NCI-H128 (cell line): Measurements from ENCODE around the gene SPECC1L.

Source experiments
- DNase-seq: peaks from one replicate; lab custom pipeline; 2025; ENCODE audit not compliant: unreplicated experiment; lab: John Stamatoyannopoulos, UW

Gene SPECC1L

DNA sequence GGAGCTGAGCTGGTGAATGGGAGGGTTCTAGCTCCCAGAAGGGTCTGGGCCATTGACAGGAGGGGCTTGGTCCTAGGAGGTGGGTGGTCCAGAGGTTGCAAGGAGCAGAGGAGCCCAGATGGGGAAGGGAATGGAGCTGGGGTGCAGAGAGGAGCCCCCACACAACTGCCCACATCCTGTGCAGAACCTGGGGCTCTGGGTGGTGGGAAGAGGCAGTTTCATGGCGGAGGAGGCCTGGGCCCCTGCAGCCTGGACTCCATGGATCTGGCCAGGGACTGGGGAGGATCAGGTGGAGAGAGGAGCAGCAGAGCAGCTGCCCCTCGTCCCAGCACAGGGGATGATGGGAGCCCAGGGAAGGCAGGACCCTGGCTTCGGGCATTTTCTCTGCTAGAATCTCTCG is 155.8 kb downstream of the SPECC1L start:
- DNase-seq, result no peak

GRCh38 chr22:24426851-24427499 is 156.3 kb downstream of the SPECC1L start:
- DNase-seq, result no peak

DNA sequence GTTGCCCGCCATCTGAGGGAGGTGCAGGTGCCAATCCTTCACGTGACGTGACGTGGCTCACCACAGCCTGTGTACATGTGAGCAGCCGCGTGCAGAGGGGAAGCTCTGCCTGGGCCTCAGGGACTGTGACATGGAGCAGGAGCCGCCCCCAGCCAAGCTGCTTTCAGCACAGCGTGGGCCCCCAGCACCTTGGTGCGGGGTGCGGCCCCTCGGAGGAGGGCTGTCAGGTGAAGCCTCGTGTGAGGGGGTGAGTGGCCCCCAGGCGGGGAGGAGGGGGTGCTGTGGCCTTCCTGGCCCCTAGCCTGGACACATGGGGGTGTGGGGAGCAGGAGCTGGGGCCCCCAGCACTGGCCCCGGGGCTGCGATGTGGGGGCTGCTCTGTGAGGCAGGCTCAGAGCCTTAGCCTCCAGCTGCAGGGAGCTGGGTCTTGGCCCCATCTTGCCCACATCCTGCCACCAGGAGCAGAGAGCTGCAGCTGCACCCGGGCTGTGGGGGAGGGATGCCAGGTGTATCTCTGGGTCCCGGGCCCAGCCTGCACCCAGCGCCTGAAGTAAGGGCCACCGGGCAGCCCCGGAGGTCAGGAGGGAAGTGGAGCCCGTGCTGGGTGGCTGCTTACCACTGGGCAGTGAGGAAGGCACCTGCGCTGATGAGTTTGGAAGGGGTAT is 157.0 kb downstream of the SPECC1L start, which contains the start of gene ADORA2A:
Gene ADORA2A, plus strand, starts transcription at position 100 of the 665 bp plus-strand sequence. CDS start 5,806 bp downstream, outside the sequence.
- DNase-seq, result no peak

DNA sequence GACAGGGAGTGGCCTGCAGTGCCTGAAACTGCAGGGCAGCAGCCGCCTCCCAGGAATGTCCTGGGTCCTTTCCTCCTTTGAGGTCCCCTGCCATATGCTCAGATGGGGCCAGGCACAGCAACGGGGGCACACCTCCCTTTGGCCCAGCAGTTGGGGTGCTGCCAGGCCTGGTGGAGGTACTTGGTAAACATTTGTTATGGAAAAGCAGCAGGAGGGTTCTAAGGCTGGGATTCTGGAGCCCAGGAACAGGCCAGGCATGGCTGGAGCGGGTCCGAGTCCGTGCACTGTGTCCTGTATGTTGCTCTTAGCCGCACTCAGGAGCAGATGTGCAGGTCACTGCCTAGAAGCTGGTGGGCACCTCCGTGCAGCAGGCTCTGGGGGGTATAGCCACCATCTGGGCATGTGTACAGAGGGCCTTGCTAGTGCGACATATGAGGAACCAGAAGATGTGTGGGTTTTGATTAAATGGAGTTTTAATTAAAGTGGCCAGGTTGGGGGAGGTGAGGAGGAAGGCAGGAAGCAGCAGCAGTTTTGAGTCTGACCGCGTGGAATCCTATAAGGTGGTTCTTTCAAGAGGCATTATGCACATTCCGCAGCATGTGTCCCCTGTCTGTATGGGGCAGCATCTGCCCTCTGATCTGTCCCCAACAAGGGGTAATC is 158.2 kb downstream of the SPECC1L start:
- no peak for DNase-seq

- DNase-seq, result no peak
Observed at GRCh38 chr22:24429411-24430365, 159.1 kb downstream of the SPECC1L start.

DNA sequence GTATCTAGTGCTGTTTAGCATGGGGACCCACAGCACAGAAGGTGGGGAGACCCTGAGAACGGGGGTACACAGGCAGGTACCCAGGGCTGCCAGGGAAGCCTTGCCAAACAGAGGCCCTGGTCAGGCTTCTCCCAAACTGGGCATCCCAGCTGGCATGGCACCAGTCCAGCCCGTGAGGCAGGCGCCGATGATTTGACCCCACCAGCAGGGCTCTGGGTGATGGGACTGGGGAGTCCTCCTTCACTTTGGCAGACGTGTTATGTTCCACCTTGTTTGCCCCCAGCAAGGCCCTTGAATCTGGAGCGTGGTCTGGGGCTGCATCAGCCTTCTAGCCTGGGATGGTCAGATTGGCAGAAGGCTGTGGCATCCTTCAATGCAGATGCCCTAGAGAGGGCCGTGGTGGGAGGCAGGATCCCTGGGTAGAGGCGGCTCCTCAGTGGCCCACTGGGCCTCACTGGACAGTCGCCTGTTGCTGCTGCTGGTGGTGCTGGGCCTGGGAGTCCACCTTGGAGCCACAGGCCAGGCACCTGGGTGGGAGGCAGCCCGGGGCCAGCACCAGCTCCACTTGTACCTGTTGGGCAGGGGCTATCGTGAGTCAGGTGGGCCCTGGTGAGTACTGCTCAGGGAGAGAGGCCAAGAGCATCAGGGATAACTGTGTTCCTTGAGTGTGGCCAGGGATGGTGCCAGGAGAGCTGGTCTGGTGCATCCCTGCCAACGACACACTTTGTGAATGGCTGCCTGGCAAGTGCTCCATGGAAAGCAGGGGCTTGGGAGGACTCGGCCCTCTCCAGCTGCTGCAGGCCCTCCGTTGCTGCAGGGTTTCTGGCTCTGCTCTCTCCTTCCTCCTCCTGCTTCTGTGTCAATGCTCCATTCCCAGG is 160.0 kb downstream of the SPECC1L start:
- DNase-seq, result no peak

GRCh38 chr22:24431309-24432034 is 160.8 kb downstream of the SPECC1L start:
- no peak for DNase-seq

GRCh38 chr22:24432059-24432853 is 161.6 kb downstream of the SPECC1L start:
- DNase-seq, result no peak

DNA sequence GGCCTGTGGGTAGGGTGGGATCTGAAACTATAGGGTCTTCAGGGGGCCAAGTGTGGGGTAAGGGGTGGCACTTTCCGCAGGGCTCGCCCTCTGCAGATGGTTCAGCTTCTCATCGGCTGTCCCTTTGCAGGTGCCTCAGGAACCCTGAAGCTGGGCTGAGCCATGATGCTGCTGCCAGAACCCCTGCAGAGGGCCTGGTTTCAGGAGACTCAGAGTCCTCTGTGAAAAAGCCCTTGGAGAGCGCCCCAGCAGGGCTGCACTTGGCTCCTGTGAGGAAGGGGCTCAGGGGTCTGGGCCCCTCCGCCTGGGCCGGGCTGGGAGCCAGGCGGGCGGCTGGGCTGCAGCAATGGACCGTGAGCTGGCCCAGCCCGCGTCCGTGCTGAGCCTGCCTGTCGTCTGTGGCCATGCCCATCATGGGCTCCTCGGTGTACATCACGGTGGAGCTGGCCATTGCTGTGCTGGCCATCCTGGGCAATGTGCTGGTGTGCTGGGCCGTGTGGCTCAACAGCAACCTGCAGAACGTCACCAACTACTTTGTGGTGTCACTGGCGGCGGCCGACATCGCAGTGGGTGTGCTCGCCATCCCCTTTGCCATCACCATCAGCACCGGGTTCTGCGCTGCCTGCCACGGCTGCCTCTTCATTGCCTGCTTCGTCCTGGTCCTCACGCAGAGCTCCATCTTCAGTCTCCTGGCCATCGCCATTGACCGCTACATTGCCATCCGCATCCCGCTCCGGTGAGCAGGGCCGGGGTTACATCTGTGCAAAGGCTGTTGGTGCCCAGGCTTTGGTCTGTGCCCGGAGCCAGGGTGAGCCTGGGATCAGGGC is 162.6 kb downstream of the SPECC1L start:
- DNase-seq, result no peak

GRCh38 chr22:24433828-24434470 is 163.3 kb downstream of the SPECC1L start:
- DNase-seq, result no peak

GRCh38 chr22:24434471-24435322 is 164.1 kb downstream of the SPECC1L start:
- no peak for DNase-seq

DNA sequence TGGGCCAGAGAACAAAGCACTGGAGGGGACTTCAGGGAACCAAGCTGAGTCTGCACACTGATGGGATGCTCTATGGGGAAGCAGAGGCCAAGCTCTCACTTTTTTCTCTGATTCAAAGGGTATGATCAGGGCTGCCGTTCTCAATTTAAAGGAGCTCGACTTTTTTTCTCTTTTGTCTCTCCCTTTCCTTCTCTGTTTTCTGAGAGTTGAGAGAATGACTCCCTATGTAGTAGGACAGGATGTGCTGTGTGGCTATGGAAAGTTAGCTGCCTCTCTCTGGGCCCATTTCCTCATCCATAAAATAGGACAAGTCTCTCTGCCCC is 164.7 kb downstream of the SPECC1L start:
- DNase-seq, result no peak

- no peak for DNase-seq
Observed at GRCh38 chr22:24435861-24436371, 165.3 kb downstream of the SPECC1L start.

DNA sequence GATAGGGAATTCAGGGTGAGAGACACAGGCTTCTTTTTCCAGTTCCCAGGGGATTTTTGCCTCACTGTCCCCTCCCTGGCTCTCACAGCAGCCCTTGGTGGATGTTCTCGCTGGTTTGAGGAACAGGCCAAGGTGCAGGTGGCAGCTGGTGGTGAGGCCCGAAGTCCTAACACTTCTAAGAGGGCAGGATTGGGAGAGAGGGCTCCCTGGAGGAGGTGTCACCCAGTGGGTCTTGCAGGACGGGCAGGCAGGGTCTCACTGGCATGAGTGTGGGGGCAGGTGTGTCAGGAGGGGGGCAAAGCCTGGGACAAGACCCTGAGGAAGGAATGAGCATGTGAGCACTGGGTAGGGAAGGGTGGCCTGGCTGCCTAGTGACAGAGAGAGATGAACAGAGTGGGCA is 165.9 kb downstream of the SPECC1L start:
- no peak for DNase-seq

DNA sequence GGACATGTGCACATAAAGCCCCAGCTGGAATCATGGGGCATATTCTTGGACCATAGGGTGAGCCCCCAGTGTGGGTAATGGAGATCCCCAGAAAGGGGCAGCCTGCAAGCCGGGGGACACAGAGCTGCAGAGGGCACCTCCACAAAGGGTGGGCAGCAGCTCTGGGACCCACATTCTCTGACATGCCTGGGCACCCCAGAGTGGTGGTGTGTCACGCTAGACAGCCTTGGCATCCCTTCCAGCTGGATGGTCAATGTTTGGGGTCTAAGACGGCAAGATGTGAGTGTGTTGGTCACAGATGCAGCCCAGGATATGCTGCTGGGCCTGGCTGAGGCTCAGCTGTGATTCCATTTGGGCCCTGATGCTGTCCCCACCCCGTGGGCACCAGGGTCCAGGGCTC is 166.5 kb downstream of the SPECC1L start:
- no peak for DNase-seq

- no peak for DNase-seq
Observed at GRCh38 chr22:24437741-24438328, 167.2 kb downstream of the SPECC1L start.
